Thyroid gland (tissue), 4 donors: ENCODE measurements around the gene HRH3. TPM values are rescaled to one million over a fixed set of nuclear protein-coding genes. Genes with fewer than 3 reads are reported as not detected.

Experiments
- total RNA-seq, 4 donors: library from RNA; depleted of rRNA; stranded (reverse); fragments of >200 nt; gene quantifications; one replicate each; pipeline ENCODE4 v1.2.3, GENCODE V29; 2016

HRH3 gene
- total RNA-seq, 4 donors from 2014 or later, result not detected

Other genes with a start within 250 kb of the HRH3 start
- 10 to 100 TPM; 13.9 to 22.0 (median 18.6) TPM for gene TAF4, start 154.4 kb downstream of the HRH3 start, total RNA-seq
- gene LSM14B, start 97.8 kb downstream of the HRH3 start, total RNA-seq, result 10 to 100 TPM; 25.3 to 27.9 (median 25.6) TPM
- 100 to 1,000 TPM; 213 to 288 (median 261) TPM for gene PSMA7, start 76.9 kb downstream of the HRH3 start, total RNA-seq
- 10 to 100 TPM; 12.2 to 22.0 (median 15.2) TPM for gene SS18L1, start 76.5 kb downstream of the HRH3 start, total RNA-seq
- gene MTG2, start 37.2 kb downstream of the HRH3 start, total RNA-seq, result 10 to 100 TPM; 21.6 to 38.2 (median 33.4) TPM
- 10 to 100 TPM; 46.9 to 60.8 (median 50.8) TPM for gene OSBPL2, start 18.2 kb upstream of the HRH3 start, total RNA-seq
- gene ADRM1, start 82.7 kb upstream of the HRH3 start, total RNA-seq, result 100 to 1,000 TPM in 3 of 4 donors, 10 to 100 TPM in 1; 89.9 to 140 (median 117) TPM
- gene LAMA5, start 147.0 kb upstream of the HRH3 start, total RNA-seq, result 100 to 1,000 TPM in 3 of 4 donors, 10 to 100 TPM in 1; 93.9 to 179 (median 117) TPM
- 1,000 to 10,000 TPM; 1,818 to 3,649 (median 2,349) TPM for gene RPS21, start 166.8 kb upstream of the HRH3 start, total RNA-seq
- 1 to 10 TPM; 5.8 to 8.5 (median 7.7) TPM for gene CABLES2, start 187.0 kb upstream of the HRH3 start, total RNA-seq
- gene RBBP8NL, start 207.3 kb upstream of the HRH3 start, total RNA-seq, result 1 to 10 TPM; 1.1 to 6.0 (median 4.6) TPM